ENCODE data around the gene OR2L13.
"Not testable (repeated sequence)": the region's sequence is repeated elsewhere in the genome, so short reads cannot be mapped to it uniquely, and the experiment has no call there.

Gene OR2L13

GRCh38 chr1:248094884-248095283 is at the start of gene OR2L13:
Gene OR2L13, plus strand, starts transcription at chr1:248095184. Its CDS starts 4,192 bp downstream, at chr1:248099376.
- in situ Hi-C loops (cut with HindIII; ENCODE audit: low sequenced_read_pairs): no loop called here

- in situ Hi-C loops (cut with HindIII; ENCODE audit: low sequenced_read_pairs): no loop called here
These were observed 49.8 kb upstream of the OR2L13 start for GRCh38 chr1:248045209-248045608.

GRCh38 chr1:248046536-248046935 is 48.4 kb upstream of the OR2L13 start, which contains the start of gene OR2L3:
Gene OR2L3, plus strand, starts transcription at chr1:248046836. Its CDS starts 13,846 bp downstream, at chr1:248060682.
- in situ Hi-C loops (cut with HindIII; ENCODE audit: low sequenced_read_pairs): no loop called here

DNA sequence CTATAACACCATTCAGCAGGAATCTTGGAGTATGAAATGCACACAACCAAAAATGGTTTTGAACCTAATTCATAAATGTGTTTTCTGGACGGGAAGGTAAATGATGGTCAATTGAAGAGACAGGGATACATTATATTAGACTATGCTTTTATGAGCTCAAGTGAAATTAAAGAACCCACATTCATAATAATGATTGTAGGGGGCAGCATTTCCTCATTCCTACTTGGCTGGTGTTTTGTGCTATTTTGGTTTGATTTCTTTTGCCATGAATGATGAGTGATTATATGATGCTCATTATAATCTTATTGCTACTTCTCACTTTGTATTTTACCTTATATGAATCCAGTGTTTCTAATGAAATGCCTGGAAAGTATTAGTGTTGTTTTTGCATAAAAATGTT is 48.0 kb upstream of the OR2L13 start:
- in situ Hi-C loops (cut with HindIII; ENCODE audit: low sequenced_read_pairs): no loop called here

GRCh38 chr1:248054671-248055070 is 40.3 kb upstream of the OR2L13 start:
- in situ Hi-C loops (cut with HindIII; ENCODE audit: low sequenced_read_pairs): no loop called here

DNA sequence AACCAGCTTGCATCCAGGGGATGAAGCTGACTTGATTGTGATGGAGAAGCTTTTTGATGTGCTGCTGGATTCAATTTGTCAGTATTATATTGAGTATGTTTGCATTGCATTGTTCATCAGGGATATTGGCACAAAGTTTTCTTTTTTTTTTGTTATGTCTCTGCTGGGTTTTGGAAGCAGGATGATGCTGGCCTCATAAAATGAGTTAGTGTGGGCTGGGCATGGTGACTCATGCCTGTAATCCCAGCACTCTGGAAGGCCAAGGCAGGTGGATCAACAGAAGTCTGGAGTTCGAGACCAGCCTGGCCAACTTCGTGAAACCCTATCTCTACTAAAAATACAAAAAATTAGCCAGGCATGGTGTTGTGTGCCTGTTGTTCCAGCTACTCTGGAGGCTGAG is 39.7 kb upstream of the OR2L13 start:
- in situ Hi-C loops (cut with HindIII; ENCODE audit: low sequenced_read_pairs): no loop called here

DNA sequence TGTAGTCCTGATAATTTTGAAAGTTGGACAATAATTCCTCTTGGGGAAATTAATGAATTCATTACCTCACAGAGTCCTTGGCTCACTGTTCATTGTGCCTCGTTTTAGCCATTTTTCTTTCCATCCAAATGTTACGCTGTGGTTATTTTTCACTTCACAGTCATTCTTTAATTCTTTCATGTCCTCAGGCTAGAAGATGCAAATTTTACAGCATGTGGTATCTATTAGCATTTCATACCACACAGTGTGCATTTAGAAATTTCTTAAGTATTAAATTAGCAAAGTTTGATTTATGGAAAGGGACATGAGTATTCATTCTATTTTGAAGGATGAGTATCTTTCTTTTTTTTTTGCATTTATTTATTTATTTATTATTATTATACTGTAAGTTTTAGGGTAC is 29.9 kb upstream of the OR2L13 start:
- in situ Hi-C loops (cut with HindIII; ENCODE audit: low sequenced_read_pairs): no loop called here

DNA sequence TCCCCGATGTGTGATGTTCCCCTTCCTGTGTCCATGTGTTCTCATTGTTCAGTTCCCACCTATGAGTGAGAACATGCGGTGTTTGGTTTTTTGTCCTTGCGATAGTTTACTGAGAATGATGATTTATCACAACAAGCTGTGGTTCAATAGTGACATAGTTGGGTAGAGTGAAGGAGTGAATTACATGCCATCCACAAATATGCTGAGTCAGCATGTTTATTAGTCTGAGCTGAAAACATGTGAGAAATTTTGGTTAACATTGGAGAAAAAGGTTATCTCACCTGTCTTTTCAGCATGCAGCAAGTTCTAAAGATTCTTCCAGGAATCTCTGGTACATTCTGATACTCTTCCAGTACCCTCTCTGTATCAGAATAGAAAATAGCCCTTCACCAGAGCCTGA is 29.4 kb upstream of the OR2L13 start:
- in situ Hi-C loops (cut with HindIII; ENCODE audit: low sequenced_read_pairs): no loop called here

GRCh38 chr1:248083864-248084263 is 11.1 kb upstream of the OR2L13 start:
- in situ Hi-C loops (cut with HindIII; ENCODE audit: low sequenced_read_pairs): not testable (repeated sequence)

- in situ Hi-C loops (cut with HindIII; ENCODE audit: low sequenced_read_pairs): no loop called here
These were observed 3.5 kb downstream of the OR2L13 start for GRCh38 chr1:248098529-248098928.

GRCh38 chr1:248102847-248103246 is 7.9 kb downstream of the OR2L13 start:
- in situ Hi-C loops (cut with HindIII; ENCODE audit: low sequenced_read_pairs): no loop called here

GRCh38 chr1:248111157-248111556 is 16.2 kb downstream of the OR2L13 start:
- in situ Hi-C loops (cut with HindIII; ENCODE audit: low sequenced_read_pairs): no loop called here

DNA sequence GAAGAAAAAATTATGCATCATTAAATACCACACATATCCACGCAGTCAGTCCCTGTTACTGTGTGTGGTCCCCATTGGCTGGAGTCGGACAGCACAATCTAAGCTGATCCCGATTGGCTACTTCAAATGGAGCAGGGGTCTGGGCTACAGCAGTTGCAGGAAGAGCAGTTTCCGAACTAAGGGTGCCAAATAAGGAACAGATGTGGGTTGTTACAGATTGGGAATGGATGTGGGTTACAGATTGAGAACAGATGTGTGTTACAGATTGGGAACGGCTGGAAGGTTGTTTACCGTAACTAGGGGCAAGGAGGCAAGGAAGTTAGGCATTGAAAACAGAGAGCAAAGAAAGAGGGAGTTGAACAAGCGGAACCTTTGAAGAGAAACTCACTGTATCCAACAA is 19.9 kb downstream of the OR2L13 start:
- in situ Hi-C loops (cut with HindIII; ENCODE audit: low sequenced_read_pairs): no loop called here

DNA sequence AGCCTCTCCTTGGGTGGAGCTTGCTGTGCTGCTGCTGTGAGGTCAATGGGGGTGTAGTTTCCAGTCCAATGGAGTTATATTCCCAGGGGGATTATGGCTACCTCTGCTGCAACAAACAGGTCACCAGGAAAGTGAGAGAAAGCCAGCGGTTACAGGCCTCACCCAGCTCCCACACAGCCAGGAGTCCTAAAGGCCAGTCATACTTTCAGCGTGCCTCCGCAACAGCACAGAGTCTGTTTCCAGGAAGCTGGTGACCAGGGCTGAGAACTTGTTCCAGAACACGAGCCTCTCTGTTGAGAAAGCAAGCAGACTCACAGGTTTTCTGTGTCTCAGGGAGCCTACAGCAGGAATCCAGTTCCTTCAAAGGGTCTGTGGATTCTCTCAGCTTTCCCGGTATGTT is 32.7 kb downstream of the OR2L13 start:
- in situ Hi-C loops (cut with HindIII; ENCODE audit: low sequenced_read_pairs): no loop called here

DNA sequence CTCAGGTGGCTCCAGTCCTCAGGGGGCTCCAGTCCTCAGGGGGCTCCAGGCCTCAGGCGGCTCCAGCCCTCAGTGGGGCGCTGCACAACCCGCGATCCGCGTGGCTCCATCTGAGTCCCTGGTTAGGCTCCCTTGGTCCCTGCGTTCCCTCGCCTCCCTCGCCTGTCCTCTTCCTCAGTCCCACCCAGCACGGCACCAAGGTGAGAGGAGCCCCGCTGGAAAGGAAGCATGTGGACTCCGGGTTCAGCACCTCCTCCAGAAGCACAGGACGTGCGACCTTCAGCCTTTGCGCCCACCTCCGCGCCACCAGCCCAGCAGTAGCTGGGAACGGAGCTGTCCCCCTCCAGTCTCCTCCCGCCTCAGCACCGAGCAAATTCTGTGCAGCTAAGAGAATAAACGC is 41.8 kb downstream of the OR2L13 start:
- in situ Hi-C loops (cut with HindIII; ENCODE audit: low sequenced_read_pairs): no loop called here

GRCh38 chr1:248140846-248141245 is 45.9 kb downstream of the OR2L13 start:
- in situ Hi-C loops (cut with HindIII; ENCODE audit: low sequenced_read_pairs): no loop called here

- in situ Hi-C loops (cut with HindIII; ENCODE audit: low sequenced_read_pairs): no loop called here
These were observed 48.3 kb downstream of the OR2L13 start for GRCh38 chr1:248143311-248143710.

DNA sequence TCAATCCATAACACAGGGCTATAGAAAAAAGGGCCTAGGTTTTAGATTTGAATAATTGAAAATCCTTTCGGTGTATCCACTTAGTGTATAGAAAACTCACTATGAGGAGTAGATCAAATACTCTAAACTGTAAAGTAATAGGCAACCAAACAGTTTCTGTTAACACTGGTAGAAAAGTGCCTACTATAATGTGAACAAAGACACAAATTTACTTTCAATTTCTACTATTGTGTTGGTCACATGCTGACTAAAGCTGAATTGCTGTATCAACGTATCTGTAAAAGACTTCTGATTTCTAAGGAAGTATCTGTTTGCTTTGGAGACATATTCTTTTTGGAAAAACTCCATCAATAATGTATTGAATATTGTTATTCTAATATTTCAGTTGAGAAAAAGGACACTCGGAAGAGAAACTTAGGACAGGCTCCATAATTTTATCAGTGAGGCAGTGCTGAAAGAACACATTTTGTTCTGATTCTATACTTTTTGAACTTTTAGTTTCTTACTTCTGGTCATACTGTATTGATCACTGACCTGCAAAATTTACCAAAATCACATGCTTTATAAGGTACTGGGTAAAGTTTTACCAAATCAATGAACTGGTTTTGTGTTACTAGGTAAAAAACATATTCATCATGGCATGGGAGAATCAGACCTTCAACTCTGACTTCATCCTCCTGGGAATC is 49.7 kb downstream of the OR2L13 start, which contains the start of gene OR2M5:
OR2M5 (plus strand) TSS at position 636 of the 686 bp plus-strand sequence; CDS start at position 636, 0 bp downstream.
- in situ Hi-C loops (cut with HindIII; ENCODE audit: low sequenced_read_pairs): no loop called here
